OCI-LY7 (cell line): ENCODE data around the gene AOPEP. TPM values are rescaled to one million over a fixed set of nuclear protein-coding genes. Genes with fewer than 3 reads are reported as not detected.
A peak's percentile ranks its signal among the peaks of the same experiment; 100 is the strongest.

Source experiments
- BruUV-seq: library from RNA; stranded (reverse); fragments of 400-500 nt; replicated peaks from 2 replicates; lab custom pipeline; 2021; lab: Mats Ljungman, UMichigan
- CTCF ChIA-PET: fragments of 300-600 bp; sonication (Branson Sonifier 250); formaldehyde crosslinking; loops from one replicate; lab custom pipeline; 2022; ENCODE audit warnings: antibody characterized with exemption; ENCODE audit not compliant: unreplicated experiment; lab: Charles Lee
- POLR2A ChIA-PET: fragments of 300-600 bp; sonication (Branson Sonifier 250); formaldehyde crosslinking; loops from one replicate; lab custom pipeline; 2022; ENCODE audit warnings: antibody characterized with exemption; lab: Charles Lee
- DNase-seq: peaks from one replicate; pipeline ENCODE4 v3.0.0-alpha.2; 2015; ENCODE audit warnings: low spot score
- H2AFZ ChIP-seq: fragments of 200-600 bp; sonication (generic), shearing (Covaris generic); 2 replicates; pipeline ENCODE4 v1.6.1; 2014; ENCODE audit warnings: mild to moderate bottlenecking, antibody characterized with exemption, low read length, moderate library complexity
- H3K27ac ChIP-seq: fragments of 200-600 bp; sonication (generic); 2 replicates; pipeline ENCODE4 v1.5.1; 2014; ENCODE audit warnings: mixed run types, low read depth, mild to moderate bottlenecking, moderate library complexity, low read length, inconsistent platforms; ENCODE audit not compliant: poor library complexity, severe bottlenecking
- H3K36me3 ChIP-seq: fragments of 200-600 bp; sonication (generic); 2 replicates; pipeline ENCODE4 v1.6.1; 2014; ENCODE audit warnings: mild to moderate bottlenecking, antibody characterized with exemption, low read length, moderate library complexity, mixed read lengths; ENCODE audit not compliant: insufficient read depth
- H3K4me1 ChIP-seq: fragments of 200-600 bp; sonication (generic); 2 replicates; pipeline ENCODE4 v1.5.1; 2014; ENCODE audit warnings: mild to moderate bottlenecking, low read length; ENCODE audit not compliant: insufficient read depth, poor library complexity, severe bottlenecking
- H3K4me2 ChIP-seq: fragments of 200-600 bp; sonication (generic); 2 replicates; pipeline ENCODE4 v1.6.1; 2014; ENCODE audit warnings: mild to moderate bottlenecking, low read length
- H3K4me3 ChIP-seq: fragments of 200-600 bp; sonication (generic); 2 replicates; pipeline ENCODE4 v1.5.1; 2014; ENCODE audit warnings: mild to moderate bottlenecking, low read depth, low read length; ENCODE audit not compliant: poor library complexity, severe bottlenecking
- H3K79me2 ChIP-seq: fragments of 200-600 bp; sonication (generic); 2 replicates; pipeline ENCODE4 v1.6.1; 2016; ENCODE audit warnings: low read depth, mild to moderate bottlenecking, low read length, moderate library complexity, mixed read lengths; ENCODE audit not compliant: insufficient read depth
- H3K9me2 ChIP-seq: fragments of 200-600 bp; sonication (generic); 2 replicates; pipeline ENCODE4 v1.6.1; 2016; ENCODE audit warnings: mild to moderate bottlenecking, low read length, mixed read lengths; ENCODE audit not compliant: insufficient read depth
- H3K9me3 ChIP-seq: fragments of 200-600 bp; sonication (generic); 2 replicates; pipeline ENCODE4 v1.6.1; 2014; ENCODE audit warnings: mild to moderate bottlenecking, mixed run types, low read length, mixed read lengths
- H4K20me1 ChIP-seq: fragments of 200-600 bp; sonication (generic); 2 replicates; pipeline ENCODE4 v1.6.1; 2014; ENCODE audit warnings: mild to moderate bottlenecking, antibody characterized with exemption, low read length, moderate library complexity, mixed read lengths; ENCODE audit not compliant: insufficient read depth
- CTCF ChIP-seq: fragments of 200-600 bp; sonication (generic); conservative IDR thresholded peaks from 2 replicates; pipeline ENCODE4 v1.5.1; 2014; ENCODE audit warnings: mild to moderate bottlenecking, antibody characterized with exemption, low read length, moderate library complexity, mixed read lengths
- EZH2phosphoT487 ChIP-seq: fragments of 200-600 bp; sonication (generic); IDR thresholded peaks from 2 replicates; pipeline ENCODE4 v1.6.1; 2018; ENCODE audit warnings: low read depth, borderline replicate concordance, mild to moderate bottlenecking, mixed run types, antibody characterized with exemption, low read length, moderate library complexity, mixed read lengths
- intact Hi-C: fragments of 100-400 bp; cut with micrococcal nuclease; formaldehyde crosslinking; loops from one replicate; pipeline ENCODE4 v1.10.0; 2022; ENCODE audit not compliant: unreplicated experiment
- total RNA-seq, 2 experiments: library from RNA; depleted of rRNA in 1 of 2; stranded (reverse); fragments of >200 nt in 1 of 2; shearing (Covaris generic) in 1 of 2; gene quantifications; 2 replicates each; pipeline ENCODE4 v1.2.3, GENCODE V29; 2014 to 2022

Gene AOPEP
- total RNA-seq, 2 experiments from 2014 or later, result 17.3 to 24.3 TPM

- Histone ChIP-seq H4K20me1 (no peaks in the 10 kb centered on the region), H2AFZ (no peak overlapping the region), H3K9me2 (no peaks in the 10 kb centered on the region), H3K79me2 (no peaks in the 10 kb centered on the region), H3K4me1 (peaks cover 11% of the 10 kb centered on the region), H3K27ac (no peak overlapping the region), H3K4me2 (no peak overlapping the region), H3K9me3 (no peaks in the 10 kb centered on the region), H3K4me3 (no peak overlapping the region), H3K36me3 (no peaks in the 10 kb centered on the region)
- POLR2A ChIA-PET, result no interaction called here
- intact Hi-C loops, result no loop called here
- no TSS peak for BruUV-seq
- CTCF ChIA-PET, result no interaction called here
- TF ChIP-seq EZH2phosphoT487 (no peak), CTCF (no peak)
- no peak for DNase-seq
Measured at GRCh38 chr9:94920420-94921091, 194.1 kb downstream of the AOPEP start.

- Histone ChIP-seq H3K9me3 (no peaks in the 10 kb centered on the region), H3K4me2 (no peak overlapping the region), H3K4me1 (peaks cover 11% of the 10 kb centered on the region), H4K20me1 (no peaks in the 10 kb centered on the region), H3K79me2 (no peaks in the 10 kb centered on the region), H3K27ac (no peak overlapping the region), H3K36me3 (no peaks in the 10 kb centered on the region), H2AFZ (no peak overlapping the region), H3K4me3 (no peak overlapping the region), H3K9me2 (no peaks in the 10 kb centered on the region)
- intact Hi-C loops, result no loop called here
- no peak for TF ChIP-seq CTCF
- TF ChIP-seq EZH2phosphoT487, result no peak
- POLR2A ChIA-PET, result no interaction called here
- DNase-seq, result no peak
- CTCF ChIA-PET, result no interaction called here
- no TSS peak for BruUV-seq
Measured at GRCh38 chr9:94921092-94921471, 194.6 kb downstream of the AOPEP start.

- peak overlapping the region; percentile 63; the same call in 1 of the 2 replicates for H3K4me2 ChIP-seq
- peaks cover 11% of the 10 kb centered on the region for H3K4me1 ChIP-seq
- H3K36me3 ChIP-seq, result no peaks in the 10 kb centered on the region
- intact Hi-C loops, result no loop called here
- H3K4me3 ChIP-seq, result no peak overlapping the region
- no peaks in the 10 kb centered on the region for H4K20me1 ChIP-seq
- H3K9me2 ChIP-seq, result no peaks in the 10 kb centered on the region
- H3K9me3 ChIP-seq, result no peaks in the 10 kb centered on the region
- no peak overlapping the region for H2AFZ ChIP-seq
- BruUV-seq, result no TSS peak
- POLR2A ChIA-PET, result no interaction called here
- DNase-seq, result no peak
- CTCF ChIA-PET, result no interaction called here
- no peak for TF ChIP-seq CTCF
- no peak for TF ChIP-seq EZH2phosphoT487
- H3K27ac ChIP-seq, result no peak overlapping the region
- H3K79me2 ChIP-seq, result no peaks in the 10 kb centered on the region
Measured at GRCh38 chr9:94921656-94922055, 195.2 kb downstream of the AOPEP start.
